GM23338 (cell line): Measurements from ENCODE around the gene NUB1. TPM values are rescaled to one million over a fixed set of nuclear protein-coding genes. Genes with fewer than 3 reads are reported as not detected.

Experiments
- ATAC-seq: fragments of 200-7000 bp; cut with Tn5 transposase; 3 replicates; pipeline ENCODE4 v1.9.1; 2020
- DNase-seq: peaks from one replicate; pipeline ENCODE4 v3.0.0-alpha.2; 2015; ENCODE audit warnings: low spot score
- H2AFZ ChIP-seq: fragments of 200-600 bp; sonication (generic); 2 replicates; pipeline ENCODE4 v1.8.0; 2016; ENCODE audit warnings: antibody characterized with exemption, mild to moderate bottlenecking, moderate library complexity
- H3F3A ChIP-seq: fragments of 200-600 bp; sonication (generic); replicated peaks from 2 replicates; pipeline ENCODE4 v1.8.0; 2017; ENCODE audit warnings: antibody characterized with exemption, mixed run types, low read depth
- H3K27ac ChIP-seq: fragments of 200-600 bp; sonication (generic); 2 replicates; pipeline ENCODE4 v1.6.1; 2016; ENCODE audit warnings: low read depth
- H3K27me3 ChIP-seq: fragments of 200-600 bp; sonication (generic); 2 replicates; pipeline ENCODE4 v1.8.0; 2016; ENCODE audit warnings: mild to moderate bottlenecking, mixed run types, moderate library complexity; ENCODE audit not compliant: insufficient read depth
- H3K36me3 ChIP-seq: fragments of 200-600 bp; sonication (generic); 2 replicates; pipeline ENCODE4 v1.8.0; 2016; ENCODE audit warnings: mild to moderate bottlenecking; ENCODE audit not compliant: insufficient read depth
- H3K4me1 ChIP-seq: fragments of 200-600 bp; sonication (generic); 2 replicates; pipeline ENCODE4 v1.8.0; 2016; ENCODE audit warnings: mild to moderate bottlenecking, moderate library complexity; ENCODE audit not compliant: insufficient read depth
- H3K4me2 ChIP-seq: fragments of 200-600 bp; sonication (generic); 2 replicates; pipeline ENCODE4 v1.7.1; 2017; ENCODE audit warnings: mixed run types
- H3K4me3 ChIP-seq: fragments of 200-600 bp; sonication (generic); 2 replicates; pipeline ENCODE4 v1.6.1; 2016; ENCODE audit warnings: mixed run types
- H3K79me2 ChIP-seq: fragments of 200-600 bp; sonication (generic); replicated peaks from 2 replicates; pipeline ENCODE4 v1.8.0; 2017; ENCODE audit warnings: mild to moderate bottlenecking; ENCODE audit not compliant: insufficient read depth
- H3K9me2 ChIP-seq: fragments of 200-600 bp; sonication (generic); 2 replicates; pipeline ENCODE4 v1.8.0; 2017; ENCODE audit not compliant: insufficient read depth
- H4K20me1 ChIP-seq: fragments of 200-600 bp; sonication (generic); replicated peaks from 2 replicates; pipeline ENCODE4 v1.8.0; 2017; ENCODE audit warnings: mild to moderate bottlenecking; ENCODE audit not compliant: insufficient read depth
- H3K27ac Mint-ChIP-seq: 2 replicates; pipeline ENCODE4 v1.8.0; 2020; ENCODE audit warnings: inconsistent platforms, mild to moderate bottlenecking, moderate library complexity, mixed read lengths
- H3K27me3 Mint-ChIP-seq: 3 replicates; pipeline ENCODE4 v1.8.0; 2022; ENCODE audit warnings: low read depth, mild to moderate bottlenecking, moderate library complexity, mixed read lengths, inconsistent platforms; ENCODE audit not compliant: insufficient read depth, poor library complexity
- H3K36me3 Mint-ChIP-seq: 3 replicates; pipeline ENCODE4 v1.8.0; 2021; ENCODE audit warnings: low read depth, mild to moderate bottlenecking, inconsistent platforms, moderate library complexity, mixed read lengths
- H3K4me1 Mint-ChIP-seq: 3 replicates; pipeline ENCODE4 v1.8.0; 2020; ENCODE audit warnings: mild to moderate bottlenecking, inconsistent platforms, mixed read lengths
- H3K4me3 Mint-ChIP-seq: 3 replicates; pipeline ENCODE4 v1.8.0; 2021; ENCODE audit warnings: moderate library complexity, mild to moderate bottlenecking, inconsistent platforms, mixed read lengths
- H3K9me3 Mint-ChIP-seq: 3 replicates; pipeline ENCODE4 v1.8.0; 2020; ENCODE audit warnings: moderate library complexity, mild to moderate bottlenecking, inconsistent platforms, mixed read lengths
- CREB1 ChIP-seq: fragments of 250-450 bp; sonication (Bioruptor Pico); IDR thresholded peaks from 2 replicates; pipeline ENCODE4 v1.5.0; 2020; ENCODE audit warnings: low read depth, mild to moderate bottlenecking, moderate library complexity
- CTCF ChIP-seq, 2 experiments: fragments of 200-600 bp in 1 of 2; sonication (generic) in 1 of 2; conservative IDR thresholded peaks; 2 replicates each; pipeline versions ENCODE4 v1.5.1 to v1.6.1; 2016 to 2017; ENCODE audit warnings: antibody characterized with exemption in 2 of 2, low read depth in 2 of 2, mild to moderate bottlenecking in 2 of 2, moderate library complexity in 1 of 2
- ETS1 ChIP-seq: IDR thresholded peaks from 2 replicates; pipeline ENCODE4 v1.6.1; 2016; ENCODE audit warnings: antibody characterized with exemption
- EZH2 ChIP-seq: fragments of 200-600 bp; sonication (generic); IDR thresholded peaks from one replicate; pipeline ENCODE4 v1.8.0; 2017; ENCODE audit warnings: antibody characterized with exemption, mild to moderate bottlenecking, low read depth; ENCODE audit not compliant: unreplicated experiment
- EZH2phosphoT487 ChIP-seq: fragments of 200-600 bp; sonication (generic); IDR thresholded peaks from one replicate; pipeline ENCODE4 v1.8.1; 2018; ENCODE audit warnings: antibody characterized with exemption; ENCODE audit not compliant: unreplicated experiment
- JUNB ChIP-seq: IDR thresholded peaks from one replicate; pipeline ENCODE4 v1.6.1; 2016; ENCODE audit warnings: antibody characterized with exemption; ENCODE audit not compliant: unreplicated experiment
- NANOG ChIP-seq: IDR thresholded peaks from 2 replicates; pipeline ENCODE4 v1.6.1; 2016; ENCODE audit warnings: antibody characterized with exemption, borderline replicate concordance
- POLR2AphosphoS5 ChIP-seq: IDR thresholded peaks from 2 replicates; pipeline ENCODE4 v1.6.1; 2016; ENCODE audit warnings: antibody characterized with exemption, low read depth
- REST ChIP-seq: IDR thresholded peaks from one replicate; pipeline ENCODE4 v1.6.1; 2018; ENCODE audit warnings: antibody characterized with exemption; ENCODE audit not compliant: unreplicated experiment
- STAT1 ChIP-seq: IDR thresholded peaks from one replicate; pipeline ENCODE4 v1.6.1; 2016; ENCODE audit warnings: antibody characterized with exemption; ENCODE audit not compliant: unreplicated experiment
- ZNF114 ChIP-seq: fragments of 250-450 bp; sonication (Bioruptor Pico); IDR thresholded peaks from 2 replicates; pipeline ENCODE4 v1.5.0; 2020; ENCODE audit warnings: mild to moderate bottlenecking, moderate library complexity
- ZNF331 ChIP-seq: fragments of 250-450 bp; sonication (Bioruptor Pico); IDR thresholded peaks from 2 replicates; pipeline ENCODE4 v1.5.0; 2020; ENCODE audit warnings: low read depth, mild to moderate bottlenecking, moderate library complexity
- ZNF462 ChIP-seq: fragments of 250-450 bp; sonication (Bioruptor Pico); IDR thresholded peaks from 2 replicates; pipeline ENCODE4 v1.5.0; 2020; ENCODE audit warnings: mild to moderate bottlenecking, moderate library complexity
- polyA plus RNA-seq: library from polyadenylated mRNA; unstranded; fragments of >200 nt; fragmentation: Nextera tagmentation; extraction: Ambion mirVana; gene quantifications from 2 replicates; pipeline ENCODE4 v1.2.1, GENCODE V29; 2016
- total RNA-seq: library from RNA; depleted of rRNA; stranded (reverse); fragments of >200 nt; shearing (Covaris generic); gene quantifications from 2 replicates; pipeline ENCODE4 v1.2.3, GENCODE V29; 2014

The NUB1 gene
- total and polyA plus RNA-seq, 2 experiments from 2014 or later: 31.8 to 42.3 TPM

GRCh38 chr7:151314401-151314800 lies 27.2 kb upstream of the NUB1 start:
- Histone ChIP-seq H4K20me1 (no peaks in the 10 kb centered on the region), H3K27ac (no peak overlapping the region), H2AFZ (peak overlapping the region; percentile 70; the same call in 1 of the 2 replicates), H3K27me3 (no peaks in the 10 kb centered on the region), H3K9me2 (no peaks in the 10 kb centered on the region), H3K4me3 (no peak overlapping the region), H3F3A (no peaks in the 10 kb centered on the region), H3K4me2 (no peak overlapping the region), H3K79me2 (no peaks in the 10 kb centered on the region), H3K4me1 (no peaks in the 10 kb centered on the region), H3K36me3 (no peaks in the 10 kb centered on the region)
- no peak overlapping the region for H3K4me3 Mint-ChIP-seq
- peaks cover 23% of the 10 kb centered on the region for H3K9me3 Mint-ChIP-seq
- no peaks in the 10 kb centered on the region for H3K4me1 Mint-ChIP-seq
- ATAC-seq (no peak), DNase-seq (no peak)
- peaks cover 4% of the 10 kb centered on the region; the same call in 1 of the 3 replicates for H3K36me3 Mint-ChIP-seq
- peaks cover under 1% of the 10 kb centered on the region for H3K27me3 Mint-ChIP-seq
- no peak overlapping the region for H3K27ac Mint-ChIP-seq
- no peak for TF ChIP-seq JUNB
- no peak for TF ChIP-seq REST
- no peak for TF ChIP-seq ZNF462
- no peak for TF ChIP-seq ZNF331 (CRISPR knock-in tag)
- no peak for TF ChIP-seq NANOG
- no peak for TF ChIP-seq STAT1
- no peak for TF ChIP-seq CREB1 (CRISPR knock-in tag)
- TF ChIP-seq EZH2: no peak
- no peak for TF ChIP-seq POLR2AphosphoS5
- TF ChIP-seq ETS1: no peak
- no peak for TF ChIP-seq CTCF (conservative IDR thresholded peaks at IDR 0.05; ENCODE audit: low read depth in 2 of 2)
- TF ChIP-seq EZH2phosphoT487: no peak
- no peak for TF ChIP-seq ZNF114 (CRISPR knock-in tag)
